Measurements from ENCODE around the gene NADSYN1.

- TF ChIP-seq, protein P1, sequence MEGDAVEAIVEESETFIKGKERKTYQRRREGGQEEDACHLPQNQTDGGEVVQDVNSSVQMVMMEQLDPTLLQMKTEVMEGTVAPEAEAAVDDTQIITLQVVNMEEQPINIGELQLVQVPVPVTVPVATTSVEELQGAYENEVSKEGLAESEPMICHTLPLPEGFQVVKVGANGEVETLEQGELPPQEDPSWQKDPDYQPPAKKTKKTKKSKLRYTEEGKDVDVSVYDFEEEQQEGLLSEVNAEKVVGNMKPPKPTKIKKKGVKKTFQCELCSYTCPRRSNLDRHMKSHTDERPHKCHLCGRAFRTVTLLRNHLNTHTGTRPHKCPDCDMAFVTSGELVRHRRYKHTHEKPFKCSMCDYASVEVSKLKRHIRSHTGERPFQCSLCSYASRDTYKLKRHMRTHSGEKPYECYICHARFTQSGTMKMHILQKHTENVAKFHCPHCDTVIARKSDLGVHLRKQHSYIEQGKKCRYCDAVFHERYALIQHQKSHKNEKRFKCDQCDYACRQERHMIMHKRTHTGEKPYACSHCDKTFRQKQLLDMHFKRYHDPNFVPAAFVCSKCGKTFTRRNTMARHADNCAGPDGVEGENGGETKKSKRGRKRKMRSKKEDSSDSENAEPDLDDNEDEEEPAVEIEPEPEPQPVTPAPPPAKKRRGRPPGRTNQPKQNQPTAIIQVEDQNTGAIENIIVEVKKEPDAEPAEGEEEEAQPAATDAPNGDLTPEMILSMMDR (IDR thresholded peaks at IDR 0.05) = no peak
- no peak for TF ChIP-seq POLR2A (IDR thresholded peaks at IDR 0.05)
Observed at GRCh38 chr11:71530602-71531001, 77.6 kb downstream of the NADSYN1 start.

All from transverse colon (tissue), 3 donors.